GM21529 (cell line): ENCODE data around the gene STARD3.

ENCODE experiments used
- ATAC-seq: cut with Tn5 transposase; IDR thresholded peaks from one replicate; pipeline ENCODE4 v1.9.1; 2021; ENCODE audit not compliant: unreplicated experiment

The STARD3 gene

GRCh38 chr17:39618956-39619785, 17.8 kb upstream of the STARD3 start:
- ATAC-seq, result no peak

- no peak for ATAC-seq
Observed at GRCh38 chr17:39619786-39620101, 17.2 kb upstream of the STARD3 start.

GRCh38 chr17:39621523-39622379, 15.2 kb upstream of the STARD3 start:
- peak; percentile 55 for ATAC-seq

GRCh38 chr17:39622380-39623006, 14.5 kb upstream of the STARD3 start:
- peak; percentile 38 for ATAC-seq

GRCh38 chr17:39623356-39623950, 13.5 kb upstream of the STARD3 start:
- ATAC-seq, result no peak

GRCh38 chr17:39624313-39624712, 12.6 kb upstream of the STARD3 start:
- no peak for ATAC-seq

GRCh38 chr17:39625198-39625785, 11.7 kb upstream of the STARD3 start:
- no peak for ATAC-seq

GRCh38 chr17:39626171-39627046, 10.5 kb upstream of the STARD3 start, which contains the start of gene PPP1R1B:
TSS of gene PPP1R1B (plus strand) at chr17:39626952. CDS start at chr17:39627393, 441 bp downstream.
- no peak for ATAC-seq

GRCh38 chr17:39627047-39627711, 9.8 kb upstream of the STARD3 start:
- no peak for ATAC-seq

GRCh38 chr17:39627712-39628516, 9.0 kb upstream of the STARD3 start:
- no peak for ATAC-seq

GRCh38 chr17:39628655-39629493, 8.1 kb upstream of the STARD3 start:
- ATAC-seq, result no peak

GRCh38 chr17:39629494-39629880, 7.5 kb upstream of the STARD3 start:
- no peak for ATAC-seq

- no peak for ATAC-seq
Observed at GRCh38 chr17:39629898-39630297, 7.0 kb upstream of the STARD3 start.

GRCh38 chr17:39631403-39631802, 5.5 kb upstream of the STARD3 start:
- ATAC-seq, result no peak

GRCh38 chr17:39632153-39632941, 4.6 kb upstream of the STARD3 start:
- ATAC-seq, result no peak

GRCh38 chr17:39633570-39634183, 3.3 kb upstream of the STARD3 start:
- no peak for ATAC-seq
